DOHH2 (cell line): ENCODE data around the gene GALNT17.

ENCODE experiments used
- H3F3A ChIP-seq: fragments of 200-600 bp; sonication (generic), shearing (Covaris generic); 2 replicates; pipeline ENCODE4 v1.6.0; 2016; ENCODE audit warnings: antibody characterized with exemption, mild to moderate bottlenecking; ENCODE audit not compliant: control insufficient read depth, insufficient read depth
- H3K27ac ChIP-seq: fragments of 200-600 bp; sonication (generic); 2 replicates; pipeline ENCODE4 v1.5.1; 2014; ENCODE audit warnings: low read depth, mild to moderate bottlenecking, low read length, moderate library complexity
- H3K27me3 ChIP-seq: fragments of 200-600 bp; sonication (generic); 2 replicates; pipeline ENCODE4 v1.6.1; 2014; ENCODE audit warnings: mild to moderate bottlenecking, low read length, mixed read lengths; ENCODE audit not compliant: control insufficient read depth
- H3K36me3 ChIP-seq: fragments of 200-600 bp; sonication (generic); 2 replicates; pipeline ENCODE4 v1.6.1; 2014; ENCODE audit warnings: mild to moderate bottlenecking, low read length, moderate library complexity, mixed read lengths; ENCODE audit not compliant: control insufficient read depth
- H3K4me1 ChIP-seq: fragments of 200-600 bp; sonication (generic); 2 replicates; pipeline ENCODE4 v1.6.1; 2014; ENCODE audit warnings: mild to moderate bottlenecking, low read length, mixed read lengths; ENCODE audit not compliant: control insufficient read depth
- H3K4me2 ChIP-seq: fragments of 200-600 bp; sonication (generic); 2 replicates; pipeline ENCODE4 v1.6.0; 2014; ENCODE audit warnings: mild to moderate bottlenecking, low read length, moderate library complexity
- H3K4me3 ChIP-seq: fragments of 200-600 bp; sonication (generic); 2 replicates; pipeline ENCODE4 v1.5.1; 2014; ENCODE audit warnings: mild to moderate bottlenecking, low read length, mixed read lengths
- H3K79me2 ChIP-seq: fragments of 200-600 bp; sonication (generic); 2 replicates; pipeline ENCODE4 v1.6.1; 2014; ENCODE audit warnings: mild to moderate bottlenecking, low read length, mixed read lengths; ENCODE audit not compliant: control insufficient read depth
- H3K9me2 ChIP-seq: fragments of 200-600 bp; sonication (generic); replicated peaks from 2 replicates; pipeline ENCODE4 v1.6.1; 2014; ENCODE audit warnings: mild to moderate bottlenecking, low read length, mixed read lengths; ENCODE audit not compliant: control insufficient read depth
- H3K9me3 ChIP-seq: fragments of 200-600 bp; sonication (generic); 2 replicates; pipeline ENCODE4 v1.6.1; 2014; ENCODE audit warnings: antibody characterized with exemption, low read length, mixed read lengths; ENCODE audit not compliant: control insufficient read depth, insufficient read depth
- H4K20me1 ChIP-seq: fragments of 200-600 bp; sonication (generic); 2 replicates; pipeline ENCODE4 v1.6.0; 2014; ENCODE audit warnings: low read depth, mild to moderate bottlenecking, antibody characterized with exemption, low read length, moderate library complexity; ENCODE audit not compliant: control insufficient read depth, insufficient read depth
- CTCF ChIP-seq: fragments of 200-600 bp; sonication (generic); IDR thresholded peaks from one replicate; pipeline ENCODE4 v1.5.1; 2014; ENCODE audit warnings: antibody characterized with exemption, mild to moderate bottlenecking, low read depth, low read length; ENCODE audit not compliant: poor library complexity, severe bottlenecking
- EZH2phosphoT487 ChIP-seq: fragments of 200-600 bp; sonication (generic); IDR thresholded peaks from 2 replicates; pipeline ENCODE4 v1.6.1; 2017; ENCODE audit warnings: borderline replicate concordance, mild to moderate bottlenecking, antibody characterized with exemption, low read length, moderate library complexity, mixed read lengths

GALNT17 gene

GRCh38 chr7:71645836-71646235, 513.9 kb downstream of the GALNT17 start:
- Histone ChIP-seq H3F3A (no peaks in the 10 kb centered on the region), H3K4me2 (no peak overlapping the region), H3K9me2 (no peaks in the 10 kb centered on the region)

GRCh38 chr7:71649812-71650211, 517.9 kb downstream of the GALNT17 start:
- H3K4me1 ChIP-seq = no peaks in the 10 kb centered on the region
- no peaks in the 10 kb centered on the region for H3F3A ChIP-seq
- no peak overlapping the region for H3K4me2 ChIP-seq
- H3K79me2 ChIP-seq = no peaks in the 10 kb centered on the region
- no peaks in the 10 kb centered on the region for H3K27me3 ChIP-seq
- no peaks in the 10 kb centered on the region for H4K20me1 ChIP-seq
- no peak overlapping the region for H3K27ac ChIP-seq
- TF ChIP-seq EZH2phosphoT487 = no peak
- TF ChIP-seq CTCF = no peak
- peaks cover 13% of the 10 kb centered on the region; the same call in 1 of the 2 replicates for H3K9me3 ChIP-seq
- H3K4me3 ChIP-seq = no peak overlapping the region
- H3K9me2 ChIP-seq = no peaks in the 10 kb centered on the region
- H3K36me3 ChIP-seq = no peaks in the 10 kb centered on the region

More at GRCh38 chr7:71645836-71646235, 513.9 kb downstream of the GALNT17 start:
- H3K4me3 ChIP-seq = no peak overlapping the region
- no peaks in the 10 kb centered on the region for H3K36me3 ChIP-seq
- H3K27ac ChIP-seq = no peak overlapping the region
- H3K4me1 ChIP-seq = no peaks in the 10 kb centered on the region
- peaks cover 13% of the 10 kb centered on the region; the same call in 1 of the 2 replicates for H3K9me3 ChIP-seq
- no peaks in the 10 kb centered on the region for H3K27me3 ChIP-seq
- H4K20me1 ChIP-seq = no peaks in the 10 kb centered on the region
- no peak for TF ChIP-seq CTCF
- no peak for TF ChIP-seq EZH2phosphoT487
- no peaks in the 10 kb centered on the region for H3K79me2 ChIP-seq

- no peaks in the 10 kb centered on the region for H3K79me2 ChIP-seq
- no peaks in the 10 kb centered on the region for H3K27me3 ChIP-seq
- no peak overlapping the region for H3K4me2 ChIP-seq
- H3K4me1 ChIP-seq = no peaks in the 10 kb centered on the region
- H3K4me3 ChIP-seq = no peak overlapping the region
- no peaks in the 10 kb centered on the region for H3K9me2 ChIP-seq
- no peaks in the 10 kb centered on the region for H3K36me3 ChIP-seq
- TF ChIP-seq EZH2phosphoT487 = no peak
- no peak for TF ChIP-seq CTCF
- H3K27ac ChIP-seq = no peak overlapping the region
- H3F3A ChIP-seq = no peaks in the 10 kb centered on the region
- H4K20me1 ChIP-seq = no peaks in the 10 kb centered on the region
- peaks cover 13% of the 10 kb centered on the region; the same call in 1 of the 2 replicates for H3K9me3 ChIP-seq
These were observed 518.9 kb downstream of the GALNT17 start for GRCh38 chr7:71650653-71651337.
